GM21717 (cell line): ENCODE results near the gene SIX3.

Source experiments
- ATAC-seq: cut with Tn5 transposase; IDR thresholded peaks from one replicate; pipeline ENCODE4 v1.9.1; 2021; ENCODE audit warnings: mild to moderate bottlenecking, moderate library complexity; ENCODE audit not compliant: unreplicated experiment

The SIX3 gene

DNA sequence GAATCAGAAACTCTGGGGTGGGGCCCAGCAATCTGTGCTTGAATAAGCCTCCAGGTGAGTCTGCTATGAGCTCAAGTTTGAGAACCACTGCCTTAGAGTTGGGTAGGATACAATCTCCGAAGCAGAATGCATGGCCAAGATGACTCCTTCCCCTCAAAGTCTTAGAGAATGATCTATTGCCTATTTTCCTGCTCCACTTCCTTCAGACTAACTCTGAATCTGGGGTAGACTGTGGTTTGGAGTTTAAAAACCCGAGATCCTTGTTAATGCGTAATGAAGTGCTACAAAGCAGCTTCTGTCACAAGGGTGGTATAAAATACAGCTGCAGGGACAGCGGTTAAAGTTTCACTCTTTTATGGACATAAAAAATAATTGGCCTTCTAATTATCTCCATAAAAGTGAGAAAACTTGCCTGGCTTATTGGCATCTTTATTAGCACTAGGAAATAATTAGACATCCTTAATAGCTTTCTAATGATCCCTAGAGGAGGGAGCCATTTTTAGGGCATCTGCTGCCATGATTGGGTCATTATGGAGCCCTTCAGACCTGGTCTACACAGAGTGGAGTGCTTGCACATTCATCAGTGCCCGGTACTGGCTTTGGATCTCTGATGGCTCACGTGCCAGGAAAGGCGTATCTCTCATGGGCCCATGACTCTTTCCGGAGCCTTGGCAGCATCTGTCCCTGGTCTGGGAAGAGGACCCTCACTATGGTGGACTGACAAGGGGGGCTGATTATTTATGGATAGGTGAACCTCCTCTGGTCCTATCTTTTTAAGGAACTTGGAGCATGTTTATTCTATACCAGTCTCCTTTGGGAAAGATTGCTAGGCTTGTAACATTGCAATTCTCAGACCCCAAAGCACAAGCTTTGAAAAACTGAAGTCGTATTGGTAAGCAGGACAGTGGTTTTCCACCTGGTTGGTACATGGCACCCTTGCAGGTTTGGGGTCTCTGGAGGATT is 39.5 kb downstream of the SIX3 start:
- no peak for ATAC-seq

DNA sequence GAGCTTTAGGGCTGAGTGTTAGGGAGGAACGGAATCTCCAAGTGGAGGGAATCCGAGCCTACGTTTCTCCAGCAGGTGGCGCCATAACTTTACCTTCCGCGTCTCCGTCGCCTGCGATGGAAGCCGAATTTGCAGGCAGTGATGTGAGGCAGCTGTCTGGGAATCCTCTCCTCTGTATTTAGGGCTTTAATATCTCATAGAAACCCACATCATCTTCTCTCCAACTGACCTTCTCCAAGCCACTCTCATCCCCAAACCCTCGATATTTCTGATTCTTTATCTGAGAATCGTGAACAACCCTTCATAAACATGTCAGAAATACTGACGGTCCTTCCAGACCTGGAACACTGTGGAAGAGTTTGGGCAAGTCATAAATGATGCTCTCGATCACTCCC is 40.2 kb downstream of the SIX3 start:
- no peak for ATAC-seq

DNA sequence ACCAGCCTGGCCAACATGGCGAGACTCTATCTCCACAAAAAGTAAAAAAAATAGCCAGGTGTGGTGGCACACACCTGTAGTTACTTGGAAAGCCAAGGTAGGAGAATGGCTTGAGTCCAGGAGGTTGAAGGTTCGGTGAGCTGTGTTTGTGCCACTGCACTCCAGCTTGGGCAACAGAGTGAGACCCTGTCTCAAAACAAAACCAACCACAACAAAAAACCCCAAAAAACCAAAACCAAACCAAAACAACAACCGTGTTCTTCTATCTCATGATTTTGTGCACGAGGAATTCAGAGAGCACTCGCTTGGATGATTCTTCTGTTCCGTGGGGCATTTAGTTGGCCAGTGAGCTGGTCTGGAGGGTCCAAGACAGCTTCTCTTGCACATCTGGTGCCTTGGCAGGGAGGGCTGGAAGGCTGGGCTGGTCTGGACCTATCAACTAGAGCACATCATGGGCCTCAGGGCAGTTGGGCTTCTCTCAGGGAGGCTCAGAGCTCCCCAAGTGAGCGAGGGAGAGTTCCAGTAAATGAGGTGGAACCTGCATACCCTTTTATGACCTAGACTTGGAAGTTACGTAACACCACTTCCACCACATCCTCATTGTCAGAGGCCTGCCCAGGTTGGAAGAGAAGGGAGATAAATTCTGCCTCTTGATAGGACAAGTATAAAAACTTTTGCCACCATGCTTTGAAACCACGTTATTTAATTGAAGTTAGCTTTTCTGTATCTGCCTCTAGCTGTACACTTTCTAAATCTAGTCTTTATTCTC is 42.5 kb downstream of the SIX3 start:
- ATAC-seq: no peak

DNA sequence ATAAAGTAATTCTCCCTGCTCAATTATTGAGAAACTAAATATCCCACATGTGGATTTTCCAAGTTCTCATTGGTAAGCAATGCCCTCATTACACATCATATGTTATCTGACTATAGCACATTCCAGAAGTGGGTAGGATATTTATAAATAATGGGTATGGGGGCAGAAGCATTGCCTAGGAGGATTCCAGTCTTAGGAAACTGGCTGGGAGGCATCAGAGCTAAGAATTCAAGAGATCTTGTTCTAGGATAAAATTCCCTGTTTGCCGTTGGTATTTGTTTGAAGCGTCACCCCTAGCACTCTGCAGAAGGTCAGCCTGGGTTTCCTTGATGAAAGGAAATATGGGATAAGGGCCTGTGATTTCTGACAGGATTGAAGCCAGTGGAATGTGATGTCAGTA is 47.7 kb downstream of the SIX3 start:
- no peak for ATAC-seq

DNA sequence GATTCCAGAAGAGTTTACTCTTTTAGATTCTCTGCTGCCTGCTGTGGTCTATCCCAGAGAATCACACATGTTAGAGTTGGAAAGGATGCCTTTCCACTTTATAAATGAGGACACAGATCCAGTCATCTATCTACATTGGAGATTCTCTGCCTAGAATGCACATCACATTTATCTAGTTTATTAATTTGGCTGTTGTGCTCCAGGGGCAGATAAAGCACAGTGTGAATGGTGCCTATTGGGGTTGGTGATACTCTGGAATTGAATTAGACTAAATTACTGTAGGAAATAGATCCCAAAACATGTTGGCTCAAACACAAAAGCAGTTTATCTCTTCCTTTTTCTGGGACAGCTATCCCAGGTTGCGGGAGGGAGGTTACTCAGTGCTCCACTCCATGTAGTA is 52.9 kb downstream of the SIX3 start:
- no peak for ATAC-seq
